WTC11 (cell line): ENCODE data around the gene PDZD7. TPM values are rescaled to one million over a fixed set of nuclear protein-coding genes. Genes with fewer than 3 reads are reported as not detected.

Experiments
- ATAC-seq: fragments of 200-7000 bp; cut with Tn5 transposase; 2 replicates; pipeline ENCODE4 v1.10.0; 2021; ENCODE audit warnings: mild to moderate bottlenecking, moderate library complexity
- CTCF ChIA-PET: fragments of 300-600 bp; sonication (Branson Sonifier 250); formaldehyde crosslinking; loops from one replicate; lab custom pipeline; 2021; ENCODE audit warnings: antibody characterized with exemption; lab: Charles Lee
- POLR2A ChIA-PET: fragments of 350-600 bp; sonication (Branson Sonifier 250); formaldehyde crosslinking; loops from one replicate; lab custom pipeline; 2021; ENCODE audit warnings: antibody characterized with exemption; lab: Charles Lee
- DNase-seq: peaks from one replicate; pipeline ENCODE4 v3.0.0; 2021; ENCODE audit warnings: low spot score
- H3K27ac Mint-ChIP-seq: 2 replicates; pipeline ENCODE4 v1.8.0; 2021; ENCODE audit warnings: mixed read lengths
- H3K27me3 Mint-ChIP-seq: 2 replicates; pipeline ENCODE4 v1.8.0; 2021; ENCODE audit warnings: low read depth, mild to moderate bottlenecking, moderate library complexity, mixed read lengths
- H3K36me3 Mint-ChIP-seq: 2 replicates; pipeline ENCODE4 v1.8.0; 2021; ENCODE audit warnings: mixed read lengths
- H3K4me1 Mint-ChIP-seq: 2 replicates; pipeline ENCODE4 v1.8.0; 2022; ENCODE audit warnings: mixed read lengths
- H3K4me3 Mint-ChIP-seq: 2 replicates; pipeline ENCODE4 v1.8.0; 2021; ENCODE audit warnings: mild to moderate bottlenecking, moderate library complexity, mixed read lengths
- H3K9me3 Mint-ChIP-seq: 2 replicates; pipeline ENCODE4 v1.8.0; 2021; ENCODE audit warnings: mixed read lengths
- ARID4B ChIP-seq: sonication (generic); formaldehyde crosslinking; IDR thresholded peaks from 2 replicates; pipeline ENCODE4 v1.8.0; 2023; ENCODE audit warnings: missing genetic modification reagents, mild to moderate bottlenecking, borderline replicate concordance
- ATF3 ChIP-seq: sonication (generic); formaldehyde crosslinking; conservative IDR thresholded peaks from 2 replicates; pipeline ENCODE4 v1.8.1; 2022; ENCODE audit warnings: mild to moderate bottlenecking, missing genetic modification reagents
- ETV6 ChIP-seq: sonication (generic); formaldehyde crosslinking; IDR thresholded peaks from 2 replicates; pipeline ENCODE4 v1.8.1; 2022; ENCODE audit warnings: mild to moderate bottlenecking, missing genetic modification reagents
- FOXK1 ChIP-seq: sonication (generic); formaldehyde crosslinking; IDR thresholded peaks from 2 replicates; pipeline ENCODE4 v1.8.0; 2022; ENCODE audit warnings: mild to moderate bottlenecking, moderate library complexity, missing genetic modification reagents
- HMGXB4 ChIP-seq: sonication (generic); formaldehyde crosslinking; IDR thresholded peaks from 2 replicates; pipeline ENCODE4 v1.8.1; 2023; ENCODE audit warnings: mild to moderate bottlenecking, moderate library complexity, missing genetic modification reagents
- JUN ChIP-seq: sonication (generic); formaldehyde crosslinking; IDR thresholded peaks from 2 replicates; pipeline ENCODE4 v1.8.0; 2023; ENCODE audit warnings: mild to moderate bottlenecking, missing genetic modification reagents
- KAT7 ChIP-seq: sonication (generic); formaldehyde crosslinking; IDR thresholded peaks from 2 replicates; pipeline ENCODE4 v1.8.1; 2023; ENCODE audit warnings: missing genetic modification reagents, mild to moderate bottlenecking, borderline replicate concordance
- NFATC4 ChIP-seq: fragments of 250-450 bp; sonication (Bioruptor Pico); IDR thresholded peaks from 2 replicates; pipeline ENCODE4 v1.9.0; 2021; ENCODE audit warnings: mild to moderate bottlenecking
- NFYB ChIP-seq: sonication (generic); formaldehyde crosslinking; conservative IDR thresholded peaks from 2 replicates; pipeline ENCODE4 v1.8.0; 2022; ENCODE audit warnings: low read depth, missing genetic modification reagents
- NR2C2 ChIP-seq: sonication (generic); formaldehyde crosslinking; IDR thresholded peaks from 2 replicates; pipeline ENCODE4 v1.8.0; 2022; ENCODE audit warnings: mild to moderate bottlenecking, missing genetic modification reagents
- RELA ChIP-seq: sonication (generic); formaldehyde crosslinking; IDR thresholded peaks from 2 replicates; pipeline ENCODE4 v1.8.1; 2022; ENCODE audit warnings: missing genetic modification reagents, mild to moderate bottlenecking, borderline replicate concordance
- ZNF138 ChIP-seq: sonication (generic); formaldehyde crosslinking; conservative IDR thresholded peaks from 2 replicates; pipeline ENCODE4 v1.8.1; 2022; ENCODE audit warnings: mild to moderate bottlenecking, moderate library complexity, missing genetic modification reagents
- ZNF219 ChIP-seq: sonication (generic); formaldehyde crosslinking; IDR thresholded peaks from 2 replicates; pipeline ENCODE4 v1.8.0; 2023; ENCODE audit warnings: missing genetic modification reagents, mild to moderate bottlenecking, borderline replicate concordance
- ZNF263 ChIP-seq: sonication (generic); formaldehyde crosslinking; IDR thresholded peaks from 2 replicates; pipeline ENCODE4 v1.8.1; 2022; ENCODE audit warnings: low read depth, mild to moderate bottlenecking, moderate library complexity, missing genetic modification reagents
- ZNF281 ChIP-seq: sonication (generic); formaldehyde crosslinking; IDR thresholded peaks from 2 replicates; pipeline ENCODE4 v1.8.0; 2023; ENCODE audit warnings: mild to moderate bottlenecking, missing genetic modification reagents
- total RNA-seq: library from RNA; stranded (reverse); gene quantifications from 3 replicates; pipeline ENCODE4 v1.2.3, GENCODE V29; 2021
- TF ChIP-seq, protein P1 (sequence below): sonication (generic); formaldehyde crosslinking; IDR thresholded peaks from 2 replicates; pipeline ENCODE4 v1.8.1; 2023; ENCODE audit warnings: mild to moderate bottlenecking, missing genetic modification reagents
- TF ChIP-seq, protein P2 (sequence below): sonication (generic); formaldehyde crosslinking; IDR thresholded peaks from 2 replicates; pipeline ENCODE4 v1.8.0; 2022; ENCODE audit warnings: mild to moderate bottlenecking, missing genetic modification reagents

Gene PDZD7
- total RNA-seq, 1 experiment from 2014 or later: 2.6 TPM

DNA sequence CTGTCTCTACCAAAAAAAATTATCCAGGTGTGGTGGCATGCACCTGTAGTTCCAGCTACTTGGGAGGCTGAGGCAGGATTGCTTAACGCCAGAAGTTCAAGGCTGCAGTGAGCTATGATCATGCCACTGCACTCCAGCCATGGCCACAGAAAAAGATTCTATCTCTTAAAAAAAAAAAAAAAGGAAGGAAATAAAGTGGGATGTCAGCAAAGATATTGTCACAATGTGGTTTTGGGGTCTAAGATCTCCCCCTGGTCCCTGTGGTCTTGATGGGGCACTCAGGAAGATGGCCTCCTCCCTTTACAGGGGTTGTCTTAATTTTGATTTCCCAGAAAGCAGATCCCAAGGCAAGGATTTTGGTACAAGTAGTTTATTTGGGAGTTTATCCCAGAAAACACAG is 23.4 kb upstream of the PDZD7 start:
- Mint-ChIP-seq H3K4me1 (peaks cover 20% of the 10 kb centered on the region), H3K27me3 (peaks cover 28% of the 10 kb centered on the region), H3K4me3 (no peak overlapping the region), H3K27ac (no peak overlapping the region), H3K36me3 (peaks cover 3% of the 10 kb centered on the region; the same call in 1 of the 2 replicates), H3K9me3 (no peaks in the 10 kb centered on the region)
- DNase-seq: no peak
- TF ChIP-seq NR2C2 (CRISPR knock-in tag) (no peak), ZNF219 (no peak), FOXK1 (CRISPR knock-in tag) (no peak), ETV6 (CRISPR knock-in tag) (no peak), KAT7 (CRISPR knock-in tag) (no peak), NFATC4 (CRISPR knock-in tag) (no peak), ARID4B (CRISPR knock-in tag) (no peak), ZNF281 (CRISPR knock-in tag) (no peak), ATF3 (CRISPR knock-in tag) (no peak), HMGXB4 (CRISPR knock-in tag) (no peak), NFYB (CRISPR knock-in tag) (no peak), ZNF138 (no peak), JUN (CRISPR knock-in tag) (no peak), ZNF263 (CRISPR knock-in tag) (no peak), RELA (CRISPR knock-in tag) (no peak)
- TF ChIP-seq, protein P1, sequence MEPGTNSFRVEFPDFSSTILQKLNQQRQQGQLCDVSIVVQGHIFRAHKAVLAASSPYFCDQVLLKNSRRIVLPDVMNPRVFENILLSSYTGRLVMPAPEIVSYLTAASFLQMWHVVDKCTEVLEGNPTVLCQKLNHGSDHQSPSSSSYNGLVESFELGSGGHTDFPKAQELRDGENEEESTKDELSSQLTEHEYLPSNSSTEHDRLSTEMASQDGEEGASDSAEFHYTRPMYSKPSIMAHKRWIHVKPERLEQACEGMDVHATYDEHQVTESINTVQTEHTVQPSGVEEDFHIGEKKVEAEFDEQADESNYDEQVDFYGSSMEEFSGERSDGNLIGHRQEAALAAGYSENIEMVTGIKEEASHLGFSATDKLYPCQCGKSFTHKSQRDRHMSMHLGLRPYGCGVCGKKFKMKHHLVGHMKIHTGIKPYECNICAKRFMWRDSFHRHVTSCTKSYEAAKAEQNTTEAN (CRISPR knock-in tag): no peak
- TF ChIP-seq, protein P2, sequence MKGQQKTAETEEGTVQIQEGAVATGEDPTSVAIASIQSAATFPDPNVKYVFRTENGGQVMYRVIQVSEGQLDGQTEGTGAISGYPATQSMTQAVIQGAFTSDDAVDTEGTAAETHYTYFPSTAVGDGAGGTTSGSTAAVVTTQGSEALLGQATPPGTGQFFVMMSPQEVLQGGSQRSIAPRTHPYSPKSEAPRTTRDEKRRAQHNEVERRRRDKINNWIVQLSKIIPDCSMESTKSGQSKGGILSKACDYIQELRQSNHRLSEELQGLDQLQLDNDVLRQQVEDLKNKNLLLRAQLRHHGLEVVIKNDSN (CRISPR knock-in tag): no peak
- CTCF ChIA-PET: interaction anchor here (1.7 to 10.4 kb wide), 4 partner anchors 15 to 86 kb away, joined by 3 to 181 read pairs (median 76); no protein-coding TSS in a partner anchor
- POLR2A ChIA-PET: no interaction called here
- no peak for ATAC-seq
